IPS-NIHi7 (cell line): Measurements from ENCODE around the gene KRTAP4-8.
"Not testable (repeated sequence)": the region's sequence is repeated elsewhere in the genome, so short reads cannot be mapped to it uniquely, and the experiment has no call there.

ENCODE experiments used
- DNase-seq: peaks from one replicate; pipeline ENCODE4 v3.0.0; 2012; ENCODE audit warnings: mixed read lengths; ENCODE audit errors: extremely low spot score

Gene KRTAP4-8

DNA sequence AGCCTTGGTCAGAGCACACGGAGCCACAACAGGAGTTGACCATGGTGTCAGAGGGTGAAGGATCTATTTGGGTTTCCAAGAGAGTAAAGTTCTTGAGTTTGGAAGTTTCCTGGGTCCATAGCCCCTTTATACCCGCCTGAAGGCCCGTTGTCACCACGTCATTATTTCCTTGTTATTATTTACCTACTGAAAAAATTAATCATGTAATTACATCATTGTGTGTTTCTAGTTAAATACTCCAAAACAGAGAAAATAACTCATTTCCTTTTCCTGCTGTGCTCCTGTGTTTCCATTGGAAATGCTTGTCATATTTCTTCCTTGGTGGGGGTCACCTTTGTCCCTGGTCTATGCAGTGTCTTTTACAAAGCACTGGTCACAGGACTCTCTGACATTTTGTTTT lies at the start of gene KRTAP4-8:
KRTAP4-8 (minus strand) TSS at position 101 of the 400 bp plus-strand sequence; CDS start at position 43, 58 bp downstream.
- DNase-seq, result no peak

DNA sequence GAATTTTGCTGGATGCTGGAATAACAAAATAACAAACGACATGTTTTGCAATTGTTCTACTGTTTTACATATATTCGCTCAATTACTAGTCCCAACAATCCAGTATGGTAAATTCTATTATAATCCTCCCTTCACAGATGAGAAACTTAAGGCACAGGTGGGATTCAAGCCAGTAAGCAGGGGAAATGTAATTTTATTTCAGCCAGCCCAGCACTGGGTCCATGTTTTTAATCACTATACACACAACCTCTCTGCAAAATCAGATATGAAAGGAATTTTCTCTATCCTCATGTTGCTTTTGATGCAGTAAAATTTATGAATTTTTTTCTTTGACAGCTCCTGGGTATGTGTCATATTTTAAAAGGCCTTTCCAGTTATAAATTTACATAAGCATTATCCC lies 47.3 kb upstream of the KRTAP4-8 start:
- DNase-seq, result no peak

DNA sequence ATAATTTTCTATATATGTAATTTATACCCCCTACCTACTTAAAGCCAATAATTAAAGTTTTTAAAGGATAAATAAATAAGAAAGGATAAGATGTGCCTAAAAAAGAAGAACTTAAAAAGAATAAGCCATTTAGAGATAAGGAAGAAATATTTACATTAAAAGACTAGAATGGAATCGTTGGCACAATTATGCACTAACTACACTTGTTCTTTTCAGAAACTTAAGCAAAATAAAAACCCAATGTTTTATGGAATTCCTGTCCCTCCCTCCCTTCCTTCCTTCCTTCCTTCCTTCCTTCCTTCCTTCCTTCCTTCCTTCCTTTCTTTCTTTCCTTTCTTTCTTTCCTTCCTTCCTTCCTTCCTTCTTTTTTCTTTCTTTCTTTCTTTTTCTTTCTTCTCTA lies 46.9 kb upstream of the KRTAP4-8 start:
- DNase-seq, result no peak

DNA sequence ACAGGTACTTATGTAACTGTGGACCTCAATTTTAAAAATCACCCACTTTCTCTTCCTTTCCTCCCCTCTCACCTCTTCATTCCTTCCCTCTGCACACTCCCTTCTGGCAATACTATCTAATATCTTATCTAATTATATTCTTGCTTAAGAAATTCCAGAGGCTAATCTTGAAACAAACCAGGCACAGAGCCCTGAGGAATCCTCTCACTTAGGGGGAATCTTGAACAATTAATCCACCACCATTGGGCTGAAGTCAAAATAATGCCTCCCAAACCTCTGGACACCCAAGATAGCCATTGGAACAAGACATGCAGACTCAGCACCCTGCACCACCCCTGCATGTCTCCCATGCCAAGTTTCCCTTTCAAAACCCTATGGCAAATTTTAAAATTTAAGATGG lies 43.4 kb upstream of the KRTAP4-8 start:
- DNase-seq, result no peak

DNA sequence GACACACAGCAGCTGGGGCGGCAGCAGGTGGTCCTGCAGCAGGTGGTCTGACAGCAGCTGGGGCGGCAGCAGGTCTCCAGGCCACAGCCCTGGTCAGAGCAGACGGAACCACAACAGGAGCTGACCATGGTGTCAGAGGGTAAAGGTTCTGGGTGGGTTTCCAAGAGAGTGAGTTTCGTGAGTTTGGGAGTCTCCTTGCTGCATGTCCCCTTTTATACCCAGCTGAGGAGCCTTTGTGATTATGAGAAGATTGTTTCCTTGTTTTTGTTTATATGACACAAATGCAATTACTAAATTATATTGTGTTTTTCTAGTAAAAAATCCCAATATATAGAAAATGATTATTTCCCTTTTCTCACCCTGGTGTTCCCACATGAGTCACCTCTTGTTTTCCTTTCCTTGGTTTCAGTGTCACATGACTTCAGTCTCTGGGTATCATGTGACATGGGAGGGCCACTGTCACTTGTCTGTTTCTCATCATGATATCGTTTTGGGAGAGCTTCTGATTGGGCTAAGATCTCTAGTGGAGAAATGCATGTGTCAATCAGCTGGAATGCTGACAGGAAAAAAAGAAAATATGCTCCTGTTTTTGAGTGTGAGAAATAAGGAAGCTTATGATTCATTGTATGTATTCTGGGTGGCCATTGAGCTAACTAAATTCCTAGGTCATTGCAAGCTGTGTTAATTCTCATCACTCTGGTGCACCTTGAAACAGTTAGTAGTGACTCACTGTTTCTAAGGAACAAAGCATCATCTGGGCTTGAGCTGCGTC lies 42.6 kb upstream of the KRTAP4-8 start, which contains the start of gene KRTAP4-6:
KRTAP4-6 (minus strand) TSS at position 185 of the 772 bp plus-strand sequence; CDS start at position 128, 57 bp downstream.
- no peak for DNase-seq

DNA sequence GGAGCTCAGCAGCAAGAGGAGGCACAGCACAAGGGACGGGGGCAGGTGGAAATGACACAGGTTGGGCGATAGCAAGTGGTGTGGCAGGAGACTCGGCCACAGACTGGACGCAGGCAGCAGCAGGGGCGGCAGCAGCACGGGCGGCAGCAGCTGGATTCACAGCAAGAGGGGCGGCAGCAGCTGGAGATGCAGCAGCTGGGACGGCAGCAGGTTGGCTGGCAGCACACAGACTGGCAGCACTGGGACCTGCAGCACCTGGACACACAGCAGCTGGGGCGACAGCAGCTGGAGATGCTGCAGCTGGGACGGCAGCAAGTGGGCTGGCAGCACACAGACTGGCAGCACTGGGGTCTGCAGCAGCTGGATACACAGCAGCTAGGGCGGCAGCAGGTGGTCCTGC lies 41.9 kb upstream of the KRTAP4-8 start:
- not testable (repeated sequence) for DNase-seq

DNA sequence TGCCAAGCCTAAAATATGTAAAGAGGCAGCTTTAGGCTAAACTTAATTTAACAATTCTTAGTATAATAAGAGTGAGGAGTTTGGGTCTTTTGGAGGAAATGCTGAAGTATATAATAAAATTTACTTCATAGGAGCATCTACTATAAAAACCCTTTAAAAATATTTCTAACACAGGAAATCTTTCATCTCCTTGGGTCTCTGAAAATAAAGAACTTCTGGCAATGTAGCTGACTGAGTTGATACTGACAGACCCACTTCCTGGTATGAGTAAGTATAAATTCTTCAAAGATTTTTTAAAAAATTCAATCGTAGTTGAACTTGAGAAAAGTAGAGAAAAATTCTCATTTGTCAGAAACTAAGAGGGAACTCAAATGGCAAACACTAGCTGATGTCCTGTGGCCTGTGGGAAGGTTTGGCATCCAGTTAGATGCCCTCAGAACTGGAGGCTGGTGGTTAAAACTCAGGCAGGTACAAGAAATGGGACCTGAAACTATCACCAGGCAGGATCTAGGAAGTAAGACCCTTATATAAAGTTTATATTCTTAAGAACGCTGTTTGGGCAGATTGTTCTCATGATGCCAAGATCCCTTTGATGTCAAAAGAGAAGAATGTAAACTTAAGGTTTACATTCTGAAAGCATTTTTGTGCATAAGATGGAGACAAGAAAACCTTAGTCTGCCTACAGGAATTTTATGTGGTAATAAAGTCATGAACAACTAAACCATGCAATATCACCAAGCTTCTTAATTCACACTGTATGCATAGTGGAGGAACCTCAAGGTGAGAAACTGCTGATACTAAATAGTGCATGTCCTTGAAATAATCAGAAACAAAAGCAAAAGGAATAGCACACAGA lies 36.2 kb upstream of the KRTAP4-8 start:
- no peak for DNase-seq

DNA sequence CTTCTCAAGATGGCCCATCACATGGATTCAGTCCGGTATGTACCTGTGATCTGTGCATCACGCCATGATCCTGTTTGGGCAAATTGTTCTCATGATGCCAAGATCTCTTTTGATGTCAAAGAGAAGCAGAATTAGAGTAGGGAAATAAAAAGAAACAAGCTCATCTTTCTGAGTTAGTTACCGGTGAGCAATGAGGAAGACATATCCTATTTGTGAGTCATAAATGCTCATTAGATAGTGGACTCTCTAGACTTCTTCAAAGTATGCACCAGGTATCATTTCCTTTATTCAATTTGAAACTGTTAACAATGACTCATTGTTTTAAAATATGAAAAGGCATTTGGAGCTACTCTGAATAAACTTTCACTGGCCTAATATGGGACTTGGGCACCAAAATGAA lies 34.0 kb upstream of the KRTAP4-8 start:
- no peak for DNase-seq

DNA sequence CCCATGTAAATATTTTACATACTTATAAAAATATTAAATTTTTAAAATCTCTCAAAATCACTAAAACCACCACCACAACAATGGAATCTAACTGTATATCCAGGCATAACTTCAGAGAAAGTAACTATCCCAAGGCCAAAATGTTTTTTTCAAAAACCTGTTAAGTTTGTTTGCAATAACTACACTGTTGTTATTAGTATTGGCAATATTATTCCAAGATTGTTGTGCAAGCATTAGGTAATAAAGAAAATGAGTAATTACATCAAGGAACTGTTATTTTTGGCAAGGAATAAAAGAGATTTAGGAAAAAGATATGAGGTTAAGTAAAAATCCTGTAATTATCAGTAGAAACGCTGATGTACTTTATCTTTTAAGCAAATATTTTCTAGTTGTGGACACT lies 29.4 kb upstream of the KRTAP4-8 start:
- DNase-seq, result no peak

DNA sequence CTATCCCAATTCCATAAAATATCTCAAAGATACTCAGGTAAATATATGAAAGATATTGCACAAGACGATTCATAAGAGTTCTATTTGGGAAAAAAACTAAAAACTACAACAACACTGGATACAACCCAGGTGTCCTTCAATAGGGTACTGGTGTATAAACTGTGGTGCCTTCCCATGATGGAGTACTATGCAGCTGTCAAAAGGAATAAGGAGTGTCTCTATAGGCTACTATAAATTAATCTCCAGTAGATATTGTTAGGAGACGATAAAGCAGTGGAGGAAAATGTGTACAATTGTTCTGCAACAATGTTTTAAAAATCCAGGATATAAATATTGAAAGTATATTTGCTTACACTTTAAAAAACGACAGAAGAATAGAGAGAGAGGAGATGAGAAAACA lies 28.5 kb upstream of the KRTAP4-8 start:
- no peak for DNase-seq

DNA sequence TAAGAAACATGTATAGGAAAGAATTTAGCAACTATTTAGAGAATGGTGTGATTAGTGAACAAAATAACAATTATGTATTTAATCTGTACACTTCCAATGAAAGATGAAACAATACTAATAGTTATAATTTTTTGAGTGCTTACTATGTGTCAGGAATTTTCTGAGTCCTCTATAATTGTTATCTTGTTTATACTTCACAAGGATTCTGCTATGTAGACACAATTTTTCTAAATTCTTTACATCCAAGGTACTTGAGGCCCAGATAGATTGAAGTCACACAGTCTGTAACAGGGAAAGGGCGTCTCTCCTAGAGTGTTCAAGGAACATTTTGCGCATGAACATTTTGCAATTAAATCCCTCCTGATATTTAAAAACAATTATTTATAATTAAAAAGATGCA lies 27.1 kb upstream of the KRTAP4-8 start:
- no peak for DNase-seq

DNA sequence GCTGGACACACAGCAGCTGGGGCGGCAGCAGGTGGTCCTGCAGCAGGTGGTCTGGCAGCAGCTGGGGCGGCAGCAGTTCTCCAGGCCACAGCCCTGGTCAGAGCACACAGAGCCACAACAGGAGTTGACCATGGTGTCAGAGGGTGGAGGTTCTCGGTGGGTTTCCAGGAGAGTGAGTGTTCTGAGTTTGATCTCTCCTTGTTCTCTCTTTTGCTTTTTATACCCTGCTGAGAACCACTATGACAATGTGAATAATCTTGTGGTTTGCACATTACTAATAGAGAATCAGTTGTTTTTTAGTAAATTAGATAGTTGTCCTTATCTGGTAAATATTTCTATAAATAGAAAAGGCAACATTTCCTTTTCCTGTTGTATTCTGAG lies 26.0 kb upstream of the KRTAP4-8 start, which contains the start of gene KRTAP4-12:
KRTAP4-12 (minus strand) TSS at position 192 of the 381 bp plus-strand sequence; CDS start at position 132, 60 bp downstream.
- DNase-seq, result not testable (repeated sequence)

DNA sequence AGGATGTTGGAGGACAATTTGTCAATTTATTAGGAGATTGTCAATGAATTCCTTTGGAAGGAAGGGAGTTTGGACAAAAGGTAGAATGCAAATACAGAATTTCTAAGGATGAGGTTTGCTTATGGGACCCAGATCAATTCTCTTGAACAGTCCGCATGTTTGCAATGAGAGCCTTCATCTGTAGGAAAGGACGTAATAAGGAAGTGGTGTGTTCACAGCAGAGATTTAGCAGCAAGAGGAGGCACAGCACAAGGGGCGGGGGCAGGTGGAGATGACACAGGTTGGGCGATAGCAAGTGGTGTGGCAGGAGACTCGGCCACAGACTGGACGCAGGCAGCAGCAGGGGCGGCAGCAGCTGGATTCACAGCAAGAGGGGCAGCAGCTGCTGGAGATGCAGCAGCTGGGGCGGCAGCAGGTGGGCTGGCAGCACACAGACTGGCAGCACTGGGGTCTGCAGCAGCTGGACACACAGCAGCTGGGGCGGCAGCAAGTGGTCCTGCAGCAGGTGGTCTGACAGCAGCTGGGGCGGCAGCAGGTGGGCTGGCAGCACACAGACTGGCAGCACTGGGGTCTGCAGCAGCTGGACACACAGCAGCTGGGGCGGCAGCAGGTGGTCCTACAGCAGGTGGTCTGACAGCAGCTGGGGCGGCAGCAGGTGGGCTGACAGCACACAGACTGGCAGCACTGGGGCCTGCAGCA lies 25.5 kb upstream of the KRTAP4-8 start:
- not testable (repeated sequence) for DNase-seq

DNA sequence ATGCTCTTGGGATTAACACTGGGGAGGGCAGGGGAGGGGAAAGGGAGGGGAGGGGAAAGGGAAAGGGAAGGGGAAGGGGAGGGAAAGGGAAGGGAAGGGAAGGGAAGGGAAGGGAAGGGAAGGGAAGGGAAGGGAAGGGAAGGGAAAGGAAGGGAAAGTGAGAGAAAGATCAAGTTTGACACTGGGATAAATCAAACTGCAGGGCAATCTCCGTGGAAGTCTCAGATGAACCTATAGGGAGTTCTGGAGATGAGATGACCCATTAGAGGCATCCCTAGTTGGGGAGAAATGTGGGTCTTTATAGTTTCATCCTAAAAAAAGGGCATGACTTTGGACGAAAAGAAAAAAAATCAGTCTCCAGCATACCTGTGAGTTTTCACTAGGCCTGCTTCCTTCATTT lies 23.8 kb upstream of the KRTAP4-8 start:
- DNase-seq, result no peak

DNA sequence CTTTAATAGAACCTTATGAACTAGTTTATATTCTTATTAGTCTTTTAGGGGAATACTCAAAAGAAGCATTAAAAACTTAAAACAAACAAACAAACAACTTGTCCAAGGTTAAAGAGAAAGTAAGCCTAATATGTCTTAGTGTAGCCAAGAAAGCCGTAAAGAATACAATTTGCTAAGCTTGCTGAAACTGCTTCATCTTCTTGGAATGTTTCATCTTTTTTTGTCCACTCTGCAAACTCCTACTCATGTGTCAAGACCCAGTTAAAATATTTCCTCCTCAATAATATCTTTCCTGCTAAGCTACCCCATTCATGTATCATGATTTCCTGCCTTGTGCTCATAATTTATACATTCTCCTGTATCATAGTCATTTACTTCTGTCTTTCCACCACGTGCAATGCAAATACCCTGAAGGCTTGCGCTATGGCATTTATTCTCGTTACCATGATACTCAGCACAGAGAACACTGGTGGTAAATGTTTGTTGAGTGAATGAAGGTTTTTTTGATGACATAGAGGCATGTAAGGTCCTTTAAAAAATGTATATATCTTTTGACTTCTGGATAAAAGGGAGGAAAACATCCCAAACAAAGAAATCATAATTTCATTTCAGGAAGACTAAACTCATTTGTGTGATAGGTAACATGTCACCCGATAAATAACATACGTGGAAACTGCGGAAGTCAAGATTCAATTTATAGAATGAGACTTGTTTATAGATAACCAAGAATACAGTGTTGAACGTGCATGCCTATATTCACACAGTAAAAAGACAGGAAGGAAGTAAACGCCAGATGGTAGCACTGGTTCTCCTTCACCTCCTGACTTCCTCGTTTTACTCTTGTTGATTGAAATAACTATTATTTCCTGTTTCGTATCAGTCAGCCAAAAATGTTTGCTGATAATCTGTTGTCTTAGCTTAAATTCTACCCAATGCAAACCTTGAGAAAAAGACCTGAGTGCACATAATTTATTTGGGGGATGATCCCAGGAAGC lies 22.1 kb upstream of the KRTAP4-8 start:
- not testable (repeated sequence) for DNase-seq

DNA sequence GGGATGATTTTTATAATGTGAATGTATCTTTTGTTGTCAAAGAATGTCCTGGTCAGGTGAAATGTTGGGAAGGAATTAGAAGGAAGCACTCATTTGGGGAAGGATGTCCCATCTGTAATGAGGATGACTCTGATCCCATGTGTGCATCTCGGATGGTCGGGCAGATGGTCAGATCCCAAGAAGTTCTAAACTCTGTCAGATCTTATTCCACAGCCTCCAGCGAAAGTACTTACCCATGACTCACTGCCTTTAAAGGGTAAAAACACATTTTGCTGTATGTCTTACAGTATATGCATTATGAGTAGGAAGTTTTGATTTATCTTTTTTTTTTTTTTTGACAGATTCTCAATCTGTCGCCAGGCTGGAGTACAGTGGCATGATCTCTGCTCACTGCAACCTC lies 20.8 kb upstream of the KRTAP4-8 start:
- DNase-seq, result no peak

DNA sequence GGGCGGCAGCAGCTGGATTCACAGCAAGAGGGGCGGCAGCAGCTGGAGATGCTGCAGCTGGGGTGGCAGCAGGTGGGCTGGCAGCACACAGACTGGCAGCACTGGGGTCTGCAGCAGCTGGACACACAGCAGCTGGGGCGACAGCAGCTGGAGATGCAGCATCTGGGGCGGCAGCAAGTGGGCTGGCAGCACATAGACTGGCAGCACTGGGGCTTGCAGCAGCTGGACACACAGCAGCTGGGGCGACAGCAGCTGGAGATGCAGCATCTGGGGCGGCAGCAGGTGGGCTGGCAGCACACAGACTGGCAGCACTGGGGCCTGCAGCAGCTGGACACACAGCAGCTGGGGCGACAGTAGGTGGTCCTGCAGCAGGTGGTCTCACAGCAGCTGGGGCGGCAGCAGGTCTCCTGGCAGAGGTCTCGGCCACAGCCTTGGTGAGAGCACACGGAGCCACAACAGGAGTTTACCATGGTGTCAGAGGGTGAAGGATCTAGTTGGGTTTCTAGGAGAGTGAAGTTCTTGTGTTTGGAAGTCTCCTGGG lies 20.0 kb upstream of the KRTAP4-8 start, which contains the start of gene KRTAP4-11:
KRTAP4-11 (minus strand) TSS at position 528 of the 541 bp plus-strand sequence; CDS start at position 470, 58 bp downstream.
- not testable (repeated sequence) for DNase-seq

DNA sequence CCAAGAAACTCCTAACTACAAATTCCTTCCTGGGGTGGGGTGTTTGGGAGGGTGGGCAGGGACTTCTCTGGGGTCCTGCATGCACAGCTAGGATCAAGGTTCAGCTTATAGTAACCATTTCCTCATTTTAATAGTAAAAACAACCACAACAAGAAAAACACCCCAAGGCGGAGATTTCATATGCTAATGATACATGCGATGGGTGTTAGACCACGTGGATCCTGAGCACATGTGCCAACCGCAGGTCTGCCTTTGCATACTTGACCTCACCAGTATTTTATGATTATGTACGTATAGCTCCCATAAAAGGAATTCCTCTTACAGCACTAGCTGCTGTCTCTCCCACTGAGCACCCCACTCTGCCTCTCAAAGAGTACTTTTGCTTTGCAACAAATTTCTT lies 18.4 kb upstream of the KRTAP4-8 start:
- no peak for DNase-seq

DNA sequence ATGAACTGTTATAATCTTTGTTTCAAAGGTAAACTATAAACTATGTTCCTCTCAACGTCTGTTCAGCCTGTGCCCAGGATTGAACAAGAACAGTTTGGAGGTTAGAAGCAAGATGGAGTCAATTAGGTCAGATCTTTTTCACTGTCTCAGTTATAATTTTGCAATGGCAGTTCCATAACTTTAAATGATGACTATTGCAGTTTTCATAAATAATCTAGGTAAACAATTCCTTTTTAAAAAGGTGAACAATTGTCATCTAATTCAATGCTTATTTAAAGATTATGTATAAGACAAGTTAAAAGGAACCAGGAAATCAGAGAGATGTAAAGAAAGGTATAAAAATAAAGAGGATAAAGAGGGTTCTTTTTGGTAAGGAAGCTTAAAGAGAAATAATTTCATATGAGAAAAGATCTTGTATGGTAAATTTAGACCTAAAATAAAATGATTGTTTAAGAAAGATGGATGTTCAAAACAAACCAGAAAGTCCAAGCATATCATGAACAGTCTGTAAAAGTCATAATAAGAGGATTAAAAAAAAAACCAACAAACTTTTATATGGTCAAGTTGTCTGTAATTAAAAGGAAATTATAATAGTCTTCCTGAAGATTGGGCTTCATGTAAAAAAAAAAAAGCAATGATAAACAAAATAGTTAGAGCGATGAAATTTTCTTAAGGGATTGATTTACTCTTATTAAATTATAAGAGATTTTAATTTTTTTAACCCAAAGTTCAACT lies 13.4 kb upstream of the KRTAP4-8 start:
- DNase-seq, result no peak
